GM12874 (cell line): ENCODE measurements around the gene SYNJ2.

Experiments used
- CTCF ChIP-seq: IDR thresholded peaks from 2 replicates; pipeline ENCODE4 v1.5.1; 2011; ENCODE audit warnings: low read depth, mild to moderate bottlenecking, control low read depth, low read length, moderate library complexity; ENCODE audit not compliant: insufficient read depth

Gene SYNJ2

GRCh38 chr6:157953580-157954091, 28.0 kb upstream of the SYNJ2 start:
- TF ChIP-seq CTCF = no peak

- TF ChIP-seq CTCF = no peak
Observed at GRCh38 chr6:157954150-157955117, 27.2 kb upstream of the SYNJ2 start.

GRCh38 chr6:157955675-157956074, 26.0 kb upstream of the SYNJ2 start:
- no peak for TF ChIP-seq CTCF

- TF ChIP-seq CTCF = no peak
Observed at GRCh38 chr6:157956171-157956730, 25.4 kb upstream of the SYNJ2 start.

- TF ChIP-seq CTCF = no peak
Observed at GRCh38 chr6:157959451-157960227, 22.0 kb upstream of the SYNJ2 start.

- TF ChIP-seq CTCF = no peak
Observed at GRCh38 chr6:157961153-157961831, 20.4 kb upstream of the SYNJ2 start.
